WTC11 (cell line): ENCODE results near the gene SUSD6. TPM values are rescaled to one million over a fixed set of nuclear protein-coding genes. Genes with fewer than 3 reads are reported as not detected.

Source experiments
- ATAC-seq: fragments of 200-7000 bp; cut with Tn5 transposase; 2 replicates; pipeline ENCODE4 v1.10.0; 2021; ENCODE audit warnings: mild to moderate bottlenecking, moderate library complexity
- CTCF ChIA-PET: fragments of 300-600 bp; sonication (Branson Sonifier 250); formaldehyde crosslinking; loops from one replicate; lab custom pipeline; 2021; ENCODE audit warnings: antibody characterized with exemption; lab: Charles Lee
- POLR2A ChIA-PET: fragments of 350-600 bp; sonication (Branson Sonifier 250); formaldehyde crosslinking; loops from one replicate; lab custom pipeline; 2021; ENCODE audit warnings: antibody characterized with exemption; lab: Charles Lee
- DNase-seq: peaks from one replicate; pipeline ENCODE4 v3.0.0; 2021; ENCODE audit warnings: low spot score
- H3K27ac Mint-ChIP-seq: 2 replicates; pipeline ENCODE4 v1.8.0; 2021; ENCODE audit warnings: mixed read lengths
- H3K27me3 Mint-ChIP-seq: 2 replicates; pipeline ENCODE4 v1.8.0; 2021; ENCODE audit warnings: low read depth, mild to moderate bottlenecking, moderate library complexity, mixed read lengths
- H3K36me3 Mint-ChIP-seq: 2 replicates; pipeline ENCODE4 v1.8.0; 2021; ENCODE audit warnings: mixed read lengths
- H3K4me1 Mint-ChIP-seq: 2 replicates; pipeline ENCODE4 v1.8.0; 2022; ENCODE audit warnings: mixed read lengths
- H3K4me3 Mint-ChIP-seq: 2 replicates; pipeline ENCODE4 v1.8.0; 2021; ENCODE audit warnings: mild to moderate bottlenecking, moderate library complexity, mixed read lengths
- H3K9me3 Mint-ChIP-seq: 2 replicates; pipeline ENCODE4 v1.8.0; 2021; ENCODE audit warnings: mixed read lengths
- ATF3 ChIP-seq: sonication (generic); formaldehyde crosslinking; conservative IDR thresholded peaks from 2 replicates; pipeline ENCODE4 v1.8.1; 2022; ENCODE audit warnings: mild to moderate bottlenecking, missing genetic modification reagents
- ERG ChIP-seq: fragments of 250-450 bp; sonication (Bioruptor Pico); IDR thresholded peaks from 2 replicates; pipeline ENCODE4 v1.8.0; 2021; ENCODE audit warnings: mild to moderate bottlenecking
- ETV6 ChIP-seq: sonication (generic); formaldehyde crosslinking; IDR thresholded peaks from 2 replicates; pipeline ENCODE4 v1.8.1; 2022; ENCODE audit warnings: mild to moderate bottlenecking, missing genetic modification reagents
- FOXJ3 ChIP-seq: sonication (generic); formaldehyde crosslinking; IDR thresholded peaks from 2 replicates; pipeline ENCODE4 v1.9.0; 2021; ENCODE audit warnings: missing genetic modification reagents, mild to moderate bottlenecking, borderline replicate concordance
- GRHL2 ChIP-seq: fragments of 250-450 bp; sonication (Bioruptor Pico); IDR thresholded peaks from 2 replicates; pipeline ENCODE4 v1.8.0; 2022; ENCODE audit warnings: mild to moderate bottlenecking, moderate library complexity; ENCODE audit not compliant: insufficient replicate concordance, severe bottlenecking
- OVOL2 ChIP-seq: fragments of 250-450 bp; sonication (Bioruptor Pico); IDR thresholded peaks from 2 replicates; pipeline ENCODE4 v1.9.0; 2021; ENCODE audit warnings: mild to moderate bottlenecking, borderline replicate concordance
- SMAD3 ChIP-seq: sonication (generic); formaldehyde crosslinking; IDR thresholded peaks from 2 replicates; pipeline ENCODE4 v1.8.0; 2022; ENCODE audit warnings: missing genetic modification reagents, mild to moderate bottlenecking, borderline replicate concordance
- TEAD1 ChIP-seq: sonication (generic); formaldehyde crosslinking; IDR thresholded peaks from 2 replicates; pipeline ENCODE4 v1.8.0; 2022; ENCODE audit warnings: mild to moderate bottlenecking, missing genetic modification reagents
- TP53 ChIP-seq: sonication (generic); formaldehyde crosslinking; IDR thresholded peaks from 2 replicates; pipeline ENCODE4 v1.8.1; 2023; ENCODE audit warnings: mild to moderate bottlenecking, missing genetic modification reagents
- ZBTB43 ChIP-seq: sonication (generic); formaldehyde crosslinking; IDR thresholded peaks from 2 replicates; pipeline ENCODE4 v1.8.1; 2023; ENCODE audit warnings: mild to moderate bottlenecking, missing genetic modification reagents
- ZNF263 ChIP-seq: sonication (generic); formaldehyde crosslinking; IDR thresholded peaks from 2 replicates; pipeline ENCODE4 v1.8.1; 2022; ENCODE audit warnings: low read depth, mild to moderate bottlenecking, moderate library complexity, missing genetic modification reagents
- ZNF423 ChIP-seq: fragments of 250-450 bp; sonication (Bioruptor Pico); IDR thresholded peaks from 2 replicates; pipeline ENCODE4 v2.1.2; 2022; ENCODE audit warnings: mild to moderate bottlenecking, moderate library complexity
- total RNA-seq: library from RNA; stranded (reverse); gene quantifications from 3 replicates; pipeline ENCODE4 v1.2.3, GENCODE V29; 2021
- TF ChIP-seq, protein P1 (sequence below): sonication (generic); formaldehyde crosslinking; IDR thresholded peaks from 2 replicates; pipeline ENCODE4 v1.8.0; 2023; ENCODE audit warnings: mild to moderate bottlenecking, missing genetic modification reagents
- TF ChIP-seq, protein P2 (sequence below): sonication (generic); formaldehyde crosslinking; IDR thresholded peaks from 2 replicates; pipeline ENCODE4 v1.8.1; 2023; ENCODE audit warnings: mild to moderate bottlenecking, moderate library complexity, missing genetic modification reagents

SUSD6 gene
- total RNA-seq, 1 experiment from 2014 or later, result 10.1 TPM

GRCh38 chr14:69712599-69713088, 101.2 kb downstream of the SUSD6 start (continued):
- TF ChIP-seq, protein P1, sequence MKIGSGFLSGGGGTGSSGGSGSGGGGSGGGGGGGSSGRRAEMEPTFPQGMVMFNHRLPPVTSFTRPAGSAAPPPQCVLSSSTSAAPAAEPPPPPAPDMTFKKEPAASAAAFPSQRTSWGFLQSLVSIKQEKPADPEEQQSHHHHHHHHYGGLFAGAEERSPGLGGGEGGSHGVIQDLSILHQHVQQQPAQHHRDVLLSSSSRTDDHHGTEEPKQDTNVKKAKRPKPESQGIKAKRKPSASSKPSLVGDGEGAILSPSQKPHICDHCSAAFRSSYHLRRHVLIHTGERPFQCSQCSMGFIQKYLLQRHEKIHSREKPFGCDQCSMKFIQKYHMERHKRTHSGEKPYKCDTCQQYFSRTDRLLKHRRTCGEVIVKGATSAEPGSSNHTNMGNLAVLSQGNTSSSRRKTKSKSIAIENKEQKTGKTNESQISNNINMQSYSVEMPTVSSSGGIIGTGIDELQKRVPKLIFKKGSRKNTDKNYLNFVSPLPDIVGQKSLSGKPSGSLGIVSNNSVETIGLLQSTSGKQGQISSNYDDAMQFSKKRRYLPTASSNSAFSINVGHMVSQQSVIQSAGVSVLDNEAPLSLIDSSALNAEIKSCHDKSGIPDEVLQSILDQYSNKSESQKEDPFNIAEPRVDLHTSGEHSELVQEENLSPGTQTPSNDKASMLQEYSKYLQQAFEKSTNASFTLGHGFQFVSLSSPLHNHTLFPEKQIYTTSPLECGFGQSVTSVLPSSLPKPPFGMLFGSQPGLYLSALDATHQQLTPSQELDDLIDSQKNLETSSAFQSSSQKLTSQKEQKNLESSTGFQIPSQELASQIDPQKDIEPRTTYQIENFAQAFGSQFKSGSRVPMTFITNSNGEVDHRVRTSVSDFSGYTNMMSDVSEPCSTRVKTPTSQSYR (CRISPR knock-in tag), result peak; percentile 65; the same call in 1 of the 2 replicates
- TF ChIP-seq TP53, result 0 out of 2 replicates have a peak, but pooled peaks have one; percentile 13

DNA sequence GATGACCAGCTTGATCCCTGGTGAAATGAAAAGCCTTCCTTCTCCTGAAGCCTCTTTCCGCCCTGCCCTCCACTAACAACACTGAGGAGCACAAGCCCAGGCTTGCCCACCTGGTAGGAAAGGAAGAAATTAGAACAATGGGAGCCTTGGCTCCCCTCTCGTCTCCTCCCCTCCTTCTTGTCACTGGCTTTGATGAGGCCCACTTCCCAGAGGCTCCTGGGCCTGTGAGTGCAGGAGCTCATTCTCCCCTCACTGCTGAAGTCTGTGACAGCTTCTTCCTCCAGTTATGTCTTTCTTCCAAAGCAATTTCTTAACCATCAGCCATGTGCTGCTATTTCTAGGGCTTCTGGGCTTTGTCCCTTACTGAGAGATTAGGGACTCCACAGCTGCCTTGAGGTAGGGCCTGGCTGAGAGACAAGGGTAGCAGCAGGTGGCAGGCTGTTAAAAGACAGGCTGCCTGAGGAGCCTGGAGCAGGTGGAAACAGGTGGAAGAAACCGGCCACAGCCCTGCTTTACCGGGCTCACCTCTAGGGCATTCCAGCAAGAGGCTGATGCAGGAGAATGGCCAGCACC, 101.9 kb downstream of the SUSD6 start:
- ATAC-seq, result peak; percentile 78
- ChIA-PET CTCF (interaction anchor here (0.8 to 2.7 kb wide), 11 partner anchors 14 to 214 kb away, joined by 3 to 19 read pairs (median 4); partner anchors contain the start of gene CCDC177), POLR2A (interaction anchor here (0.8 to 1.1 kb wide), 3 partner anchors 53 to 139 kb away, joined by 3 to 5 read pairs (median 3); partner anchors contain the start of gene SRSF5)
- H3K36me3 Mint-ChIP-seq, result no peaks in the 10 kb centered on the region
- H3K27ac Mint-ChIP-seq, result peak overlapping the region; percentile 97
- no peaks in the 10 kb centered on the region for H3K27me3 Mint-ChIP-seq
- peak; percentile 75 for DNase-seq
- TF ChIP-seq GRHL2, result no peak
- TF ChIP-seq TEAD1 (CRISPR knock-in tag), result peak; percentile 50; the same call in 1 of the 2 replicates
- peak; percentile 96 for TF ChIP-seq TP53
- peak; percentile 26; the same call in 1 of the 2 replicates for TF ChIP-seq SMAD3 (CRISPR knock-in tag)
- peak; percentile 12; the same call in 1 of the 2 replicates for TF ChIP-seq ZNF423 (CRISPR knock-in tag)
- 0 out of 2 replicates have a peak, but pooled peaks have one; percentile 23 for TF ChIP-seq ERG
- H3K4me3 Mint-ChIP-seq, result peak overlapping the region; percentile 21
- peaks cover 72% of the 10 kb centered on the region for H3K4me1 Mint-ChIP-seq
- H3K9me3 Mint-ChIP-seq, result no peaks in the 10 kb centered on the region

DNA sequence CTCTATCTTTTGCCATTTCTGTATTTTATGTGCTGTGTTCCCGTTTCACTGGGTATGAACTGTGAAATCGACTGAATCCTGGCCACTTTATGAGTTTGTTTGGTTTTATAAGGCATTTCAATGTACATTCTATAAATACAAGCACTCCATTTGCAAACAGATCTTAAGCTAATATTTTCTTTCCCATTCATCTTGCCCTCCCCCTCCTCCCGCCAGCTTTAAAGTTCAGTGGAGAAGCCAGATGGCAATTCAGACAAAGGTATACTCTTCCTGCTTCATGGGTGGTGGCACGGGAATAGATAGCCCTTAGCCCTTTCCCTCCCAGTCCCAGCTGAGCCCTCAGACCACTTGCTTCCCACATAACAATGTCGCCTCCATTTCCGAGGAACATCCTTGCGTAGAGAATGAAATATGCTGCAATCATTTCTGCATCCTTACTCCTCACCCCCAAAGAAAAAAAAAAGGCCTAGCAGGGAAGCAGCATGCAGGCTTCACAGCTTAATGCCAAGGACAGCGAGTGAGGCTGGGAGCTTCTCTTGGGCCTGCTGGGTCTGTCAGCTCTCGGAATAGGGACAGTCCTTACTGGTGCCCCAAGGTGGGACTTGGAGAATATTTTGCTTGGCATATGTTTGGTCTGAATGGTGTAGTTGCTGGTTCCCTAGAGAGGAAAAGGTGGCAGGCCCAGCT, 102.7 kb downstream of the SUSD6 start:
- CTCF ChIA-PET, result interaction anchor here (0.7 to 2.7 kb wide), 10 partner anchors 13 to 170 kb away, joined by 3 to 19 read pairs (median 4); no protein-coding TSS in a partner anchor

More for the DNA sequence above, 102.7 kb downstream of the SUSD6 start:
- no peak for TF ChIP-seq ATF3 (CRISPR knock-in tag)
- peak; percentile 41; the same call in 1 of the 2 replicates for TF ChIP-seq ETV6 (CRISPR knock-in tag)
- TF ChIP-seq ZBTB43 (CRISPR knock-in tag), result no peak
- TF ChIP-seq ZNF423 (CRISPR knock-in tag), result no peak
- no peak for TF ChIP-seq ZNF263 (CRISPR knock-in tag)
- TF ChIP-seq, protein P2, sequence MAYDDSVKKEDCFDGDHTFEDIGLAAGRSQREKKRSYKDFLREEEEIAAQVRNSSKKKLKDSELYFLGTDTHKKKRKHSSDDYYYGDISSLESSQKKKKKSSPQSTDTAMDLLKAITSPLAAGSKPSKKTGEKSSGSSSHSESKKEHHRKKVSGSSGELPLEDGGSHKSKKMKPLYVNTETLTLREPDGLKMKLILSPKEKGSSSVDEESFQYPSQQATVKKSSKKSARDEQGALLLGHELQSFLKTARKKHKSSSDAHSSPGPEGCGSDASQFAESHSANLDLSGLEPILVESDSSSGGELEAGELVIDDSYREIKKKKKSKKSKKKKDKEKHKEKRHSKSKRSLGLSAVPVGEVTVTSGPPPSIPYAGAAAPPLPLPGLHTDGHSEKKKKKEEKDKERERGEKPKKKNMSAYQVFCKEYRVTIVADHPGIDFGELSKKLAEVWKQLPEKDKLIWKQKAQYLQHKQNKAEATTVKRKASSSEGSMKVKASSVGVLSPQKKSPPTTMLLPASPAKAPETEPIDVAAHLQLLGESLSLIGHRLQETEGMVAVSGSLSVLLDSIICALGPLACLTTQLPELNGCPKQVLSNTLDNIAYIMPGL (CRISPR knock-in tag), result no peak
- 0 out of 2 replicates have a peak, but pooled peaks have one; percentile 15 for TF ChIP-seq FOXJ3 (CRISPR knock-in tag)
- no peak for TF ChIP-seq OVOL2 (CRISPR knock-in tag)
- Mint-ChIP-seq H3K36me3 (no peaks in the 10 kb centered on the region), H3K4me1 (peaks cover 64% of the 10 kb centered on the region), H3K27ac (peak overlapping the region; percentile 97), H3K4me3 (peak overlapping the region; percentile 10; the same call in 1 of the 2 replicates), H3K9me3 (no peaks in the 10 kb centered on the region), H3K27me3 (no peaks in the 10 kb centered on the region)
- ATAC-seq, result no peak
- POLR2A ChIA-PET, result no interaction called here
- no peak for DNase-seq
